ENCODE measurements around the gene ACTR3C.
"Not testable (repeated sequence)": the region's sequence is repeated elsewhere in the genome, so short reads cannot be mapped to it uniquely, and the experiment has no call there.

- TF ChIP-seq, protein P1, sequence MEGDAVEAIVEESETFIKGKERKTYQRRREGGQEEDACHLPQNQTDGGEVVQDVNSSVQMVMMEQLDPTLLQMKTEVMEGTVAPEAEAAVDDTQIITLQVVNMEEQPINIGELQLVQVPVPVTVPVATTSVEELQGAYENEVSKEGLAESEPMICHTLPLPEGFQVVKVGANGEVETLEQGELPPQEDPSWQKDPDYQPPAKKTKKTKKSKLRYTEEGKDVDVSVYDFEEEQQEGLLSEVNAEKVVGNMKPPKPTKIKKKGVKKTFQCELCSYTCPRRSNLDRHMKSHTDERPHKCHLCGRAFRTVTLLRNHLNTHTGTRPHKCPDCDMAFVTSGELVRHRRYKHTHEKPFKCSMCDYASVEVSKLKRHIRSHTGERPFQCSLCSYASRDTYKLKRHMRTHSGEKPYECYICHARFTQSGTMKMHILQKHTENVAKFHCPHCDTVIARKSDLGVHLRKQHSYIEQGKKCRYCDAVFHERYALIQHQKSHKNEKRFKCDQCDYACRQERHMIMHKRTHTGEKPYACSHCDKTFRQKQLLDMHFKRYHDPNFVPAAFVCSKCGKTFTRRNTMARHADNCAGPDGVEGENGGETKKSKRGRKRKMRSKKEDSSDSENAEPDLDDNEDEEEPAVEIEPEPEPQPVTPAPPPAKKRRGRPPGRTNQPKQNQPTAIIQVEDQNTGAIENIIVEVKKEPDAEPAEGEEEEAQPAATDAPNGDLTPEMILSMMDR (conservative IDR thresholded peaks at IDR 0.05; ENCODE audit: low read depth, low read length): not testable (repeated sequence)
- not testable (repeated sequence) for TF ChIP-seq EZH2 (IDR thresholded peaks at IDR 0.05; ENCODE audit: borderline replicate concordance, low read depth, low read length, poor library complexity, severe bottlenecking)
These were observed 102.6 kb downstream of the ACTR3C start for GRCh38 chr7:150220673-150221181.
